HepG2 (cell line): Measurements from ENCODE around the gene CES1. TPM values are rescaled to one million over a fixed set of nuclear protein-coding genes. Genes with fewer than 3 reads are reported as not detected.

ENCODE experiments used
- PLRG1 ChIP-seq: fragments of 450-650 bp; conservative IDR thresholded peaks from 2 replicates; pipeline ENCODE4 v1.6.1; 2016
- SIN3A ChIP-seq: IDR thresholded peaks from 2 replicates; pipeline ENCODE4 v1.6.1; 2011; ENCODE audit warnings: low read depth, mild to moderate bottlenecking, control low read depth, low read length, borderline replicate concordance
- SNAPC2 ChIP-seq: sonication (generic); formaldehyde crosslinking; IDR thresholded peaks from 2 replicates; pipeline ENCODE4 v1.8.1; 2022; ENCODE audit warnings: mild to moderate bottlenecking, missing genetic modification reagents
- SP5 ChIP-seq: IDR thresholded peaks from 2 replicates; pipeline ENCODE4 v1.6.1; 2016; ENCODE audit warnings: low read depth, borderline replicate concordance
- SSRP1 ChIP-seq: IDR thresholded peaks from 2 replicates; pipeline ENCODE4 v1.6.1; 2016; ENCODE audit warnings: control low read depth
- TAF1 ChIP-seq: sonication (generic); formaldehyde crosslinking; IDR thresholded peaks from 2 replicates; pipeline ENCODE4 v1.4.0; 2020; ENCODE audit warnings: missing genetic modification reagents
- UBTF ChIP-seq: sonication (generic); formaldehyde crosslinking; IDR thresholded peaks from 2 replicates; pipeline ENCODE4 v1.4.0; 2020; ENCODE audit warnings: mild to moderate bottlenecking, missing genetic modification reagents
- ZNF143 ChIP-seq: sonication (generic); formaldehyde crosslinking; IDR thresholded peaks from 2 replicates; pipeline ENCODE4 v1.4.0; 2020; ENCODE audit warnings: missing genetic modification reagents
- ZNF652 ChIP-seq: IDR thresholded peaks from 2 replicates; pipeline ENCODE4 v1.6.1; 2016; ENCODE audit warnings: low read depth, borderline replicate concordance
- polyA plus RNA-seq, 8 experiments: library from polyadenylated mRNA; depleted of rRNA in 3 of 8; stranded (reverse) in 7 of 8; unstranded in 1 of 8; fragments of >200 nt; fragmentation: Illumina TruSeq in 4 of 8; extraction: Trizol in 4 of 8; gene quantifications; 2 replicates each; pipeline versions ENCODE4 v1.2.1 to v1.2.3, GENCODE V29; 2011 to 2016; ENCODE audit warnings: low read depth in 4 of 8, missing spikeins in 1 of 8, mixed read lengths in 1 of 8; ENCODE audit not compliant: insufficient read depth in 1 of 8
- total RNA-seq, 5 experiments: library from RNA; depleted of rRNA; stranded (reverse); fragments of >200 nt; fragmentation: Illumina TruSeq; extraction: Trizol; gene quantifications; 2 replicates each; pipeline ENCODE4 v1.2.3, GENCODE V29; 2016; ENCODE audit warnings: low read depth in 1 of 5
- TF ChIP-seq, protein P1 (sequence below): sonication (generic); formaldehyde crosslinking; conservative IDR thresholded peaks from 2 replicates; pipeline ENCODE4 v1.4.0; 2020; ENCODE audit warnings: mild to moderate bottlenecking, missing genetic modification reagents, moderate library complexity

CES1 gene
- total and polyA plus RNA-seq, 2 of the 13 experiments (the other 11 are each of a cell fraction or from before 2014, with no cell fraction given), result 136 to 198 TPM

DNA sequence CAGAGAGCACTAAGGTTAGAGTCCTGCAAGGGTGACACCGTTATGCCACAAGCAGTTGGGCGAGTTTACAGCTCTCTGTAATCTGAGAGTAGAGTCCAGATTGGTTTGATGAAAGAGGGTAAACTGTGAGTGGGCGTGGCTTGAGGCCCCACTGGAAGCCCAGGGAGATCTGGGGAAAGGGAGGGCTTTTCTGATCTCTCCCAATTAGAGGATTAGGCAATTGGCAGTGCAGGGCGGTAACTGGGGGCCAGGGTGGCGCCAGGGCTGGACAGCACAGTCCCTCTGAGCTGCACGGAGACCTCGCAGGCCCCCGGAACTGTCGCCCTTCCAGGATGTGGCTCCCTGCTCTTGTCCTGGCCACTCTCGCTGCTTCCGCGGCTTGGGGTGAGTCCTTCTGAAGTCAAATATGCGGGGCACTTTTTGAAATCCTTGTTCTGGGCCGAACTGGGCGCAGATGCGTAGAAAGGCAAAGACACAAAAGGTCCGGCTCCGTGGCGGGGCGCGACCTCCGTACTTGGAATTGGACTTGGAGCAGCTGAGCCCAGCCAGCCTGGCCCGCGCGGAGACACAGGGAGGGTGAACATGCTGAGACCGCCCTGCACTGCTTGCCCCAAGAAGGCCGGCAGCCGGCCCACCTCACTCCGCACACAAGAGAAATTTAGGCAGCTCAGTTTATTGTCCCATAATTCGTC lies 72.4 kb downstream of the CES1 start (continued):
- TF ChIP-seq SSRP1 (CRISPR knock-in tag) (peak; percentile 35; the same call in 1 of the 2 replicates), TAF1 (0 out of 2 replicates have a peak, but pooled peaks have one; percentile 22), UBTF (CRISPR knock-in tag) (0 out of 2 replicates have a peak, but pooled peaks have one; percentile 18), PLRG1 (no peak), SIN3A (peak; percentile 29; the same call in 1 of the 2 replicates), ZNF143 (CRISPR knock-in tag) (peak; percentile 31; the same call in 1 of the 2 replicates), SP5 (CRISPR knock-in tag) (peak; percentile 25; the same call in 1 of the 2 replicates), SNAPC2 (0 out of 2 replicates have a peak, but pooled peaks have one; percentile 34), ZNF652 (CRISPR knock-in tag) (no peak)
- TF ChIP-seq, protein P1, sequence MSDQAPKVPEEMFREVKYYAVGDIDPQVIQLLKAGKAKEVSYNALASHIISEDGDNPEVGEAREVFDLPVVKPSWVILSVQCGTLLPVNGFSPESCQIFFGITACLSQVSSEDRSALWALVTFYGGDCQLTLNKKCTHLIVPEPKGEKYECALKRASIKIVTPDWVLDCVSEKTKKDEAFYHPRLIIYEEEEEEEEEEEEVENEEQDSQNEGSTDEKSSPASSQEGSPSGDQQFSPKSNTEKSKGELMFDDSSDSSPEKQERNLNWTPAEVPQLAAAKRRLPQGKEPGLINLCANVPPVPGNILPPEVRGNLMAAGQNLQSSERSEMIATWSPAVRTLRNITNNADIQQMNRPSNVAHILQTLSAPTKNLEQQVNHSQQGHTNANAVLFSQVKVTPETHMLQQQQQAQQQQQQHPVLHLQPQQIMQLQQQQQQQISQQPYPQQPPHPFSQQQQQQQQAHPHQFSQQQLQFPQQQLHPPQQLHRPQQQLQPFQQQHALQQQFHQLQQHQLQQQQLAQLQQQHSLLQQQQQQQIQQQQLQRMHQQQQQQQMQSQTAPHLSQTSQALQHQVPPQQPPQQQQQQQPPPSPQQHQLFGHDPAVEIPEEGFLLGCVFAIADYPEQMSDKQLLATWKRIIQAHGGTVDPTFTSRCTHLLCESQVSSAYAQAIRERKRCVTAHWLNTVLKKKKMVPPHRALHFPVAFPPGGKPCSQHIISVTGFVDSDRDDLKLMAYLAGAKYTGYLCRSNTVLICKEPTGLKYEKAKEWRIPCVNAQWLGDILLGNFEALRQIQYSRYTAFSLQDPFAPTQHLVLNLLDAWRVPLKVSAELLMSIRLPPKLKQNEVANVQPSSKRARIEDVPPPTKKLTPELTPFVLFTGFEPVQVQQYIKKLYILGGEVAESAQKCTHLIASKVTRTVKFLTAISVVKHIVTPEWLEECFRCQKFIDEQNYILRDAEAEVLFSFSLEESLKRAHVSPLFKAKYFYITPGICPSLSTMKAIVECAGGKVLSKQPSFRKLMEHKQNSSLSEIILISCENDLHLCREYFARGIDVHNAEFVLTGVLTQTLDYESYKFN (CRISPR knock-in tag), result peak; percentile 52
